Loucy (cell line): ENCODE measurements around the gene LRPPRC.
"Not testable (repeated sequence)": the region's sequence is repeated elsewhere in the genome, so short reads cannot be mapped to it uniquely, and the experiment has no call there.

Experiments used
- EZH2phosphoT487 ChIP-seq: fragments of 200-600 bp; IDR thresholded peaks from 2 replicates; pipeline ENCODE4 v1.6.1; 2018; ENCODE audit warnings: antibody characterized with exemption, mild to moderate bottlenecking, moderate library complexity, borderline replicate concordance
- TF ChIP-seq, protein P1 (sequence below): fragments of 200-600 bp; sonication (generic); conservative IDR thresholded peaks from 2 replicates; pipeline ENCODE4 v1.5.1; 2014; ENCODE audit warnings: mild to moderate bottlenecking, antibody characterized with exemption, low read length

DNA sequence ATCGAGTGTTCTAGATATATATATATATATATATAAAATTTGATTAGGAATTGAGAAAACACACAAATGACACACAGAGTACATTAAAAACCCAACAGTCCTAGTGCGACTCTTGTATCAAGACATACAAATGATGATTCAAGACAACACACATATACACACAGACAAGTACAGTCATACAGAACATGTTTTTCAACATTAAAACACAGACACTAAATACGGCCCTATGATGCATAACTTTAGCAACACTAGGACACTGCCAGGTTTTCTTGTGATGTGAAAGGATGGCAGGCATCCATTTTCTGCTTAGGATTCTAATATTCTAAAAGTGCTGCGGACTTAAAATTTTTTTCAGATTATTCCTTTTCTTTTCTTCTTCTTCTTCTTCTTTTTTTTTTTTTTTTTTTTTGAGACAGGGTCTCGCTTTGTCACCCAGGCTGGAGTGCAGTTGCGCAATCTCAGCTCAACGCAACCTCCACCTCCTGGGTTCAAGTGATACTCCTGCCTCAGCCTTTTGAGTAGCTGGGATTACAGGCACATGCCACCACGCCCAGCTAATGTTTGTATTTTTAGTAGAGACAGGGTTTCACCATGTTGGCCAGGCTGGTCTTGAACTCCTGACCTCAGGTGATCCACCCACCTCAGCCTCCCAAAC, 84.5 kb downstream of the LRPPRC start:
- TF ChIP-seq, protein P1, sequence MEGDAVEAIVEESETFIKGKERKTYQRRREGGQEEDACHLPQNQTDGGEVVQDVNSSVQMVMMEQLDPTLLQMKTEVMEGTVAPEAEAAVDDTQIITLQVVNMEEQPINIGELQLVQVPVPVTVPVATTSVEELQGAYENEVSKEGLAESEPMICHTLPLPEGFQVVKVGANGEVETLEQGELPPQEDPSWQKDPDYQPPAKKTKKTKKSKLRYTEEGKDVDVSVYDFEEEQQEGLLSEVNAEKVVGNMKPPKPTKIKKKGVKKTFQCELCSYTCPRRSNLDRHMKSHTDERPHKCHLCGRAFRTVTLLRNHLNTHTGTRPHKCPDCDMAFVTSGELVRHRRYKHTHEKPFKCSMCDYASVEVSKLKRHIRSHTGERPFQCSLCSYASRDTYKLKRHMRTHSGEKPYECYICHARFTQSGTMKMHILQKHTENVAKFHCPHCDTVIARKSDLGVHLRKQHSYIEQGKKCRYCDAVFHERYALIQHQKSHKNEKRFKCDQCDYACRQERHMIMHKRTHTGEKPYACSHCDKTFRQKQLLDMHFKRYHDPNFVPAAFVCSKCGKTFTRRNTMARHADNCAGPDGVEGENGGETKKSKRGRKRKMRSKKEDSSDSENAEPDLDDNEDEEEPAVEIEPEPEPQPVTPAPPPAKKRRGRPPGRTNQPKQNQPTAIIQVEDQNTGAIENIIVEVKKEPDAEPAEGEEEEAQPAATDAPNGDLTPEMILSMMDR = not testable (repeated sequence)
- TF ChIP-seq EZH2phosphoT487 = not testable (repeated sequence)
